Fibroblast of lung (primary cell): ENCODE results near the gene EPSTI1.

Source experiments
- EZH2 ChIP-seq: IDR thresholded peaks from 2 replicates; pipeline ENCODE4 v1.5.1; 2012; ENCODE audit warnings: low read length, control low read depth, mild to moderate bottlenecking; ENCODE audit errors: missing control alignments
- TF ChIP-seq, protein P1 (sequence below), 2 donors: IDR thresholded peaks in 1 of 2; conservative IDR thresholded peaks in 1 of 2; 1 replicate in 1 of 2; 2 replicates in 1 of 2; pipeline ENCODE4 v1.5.1; 2011 to 2012; ENCODE audit warnings: low read length in 2 of 2, control low read depth in 1 of 2, inconsistent platforms in 1 of 2, low read depth in 1 of 2, mild to moderate bottlenecking in 1 of 2

- TF ChIP-seq, protein P1, sequence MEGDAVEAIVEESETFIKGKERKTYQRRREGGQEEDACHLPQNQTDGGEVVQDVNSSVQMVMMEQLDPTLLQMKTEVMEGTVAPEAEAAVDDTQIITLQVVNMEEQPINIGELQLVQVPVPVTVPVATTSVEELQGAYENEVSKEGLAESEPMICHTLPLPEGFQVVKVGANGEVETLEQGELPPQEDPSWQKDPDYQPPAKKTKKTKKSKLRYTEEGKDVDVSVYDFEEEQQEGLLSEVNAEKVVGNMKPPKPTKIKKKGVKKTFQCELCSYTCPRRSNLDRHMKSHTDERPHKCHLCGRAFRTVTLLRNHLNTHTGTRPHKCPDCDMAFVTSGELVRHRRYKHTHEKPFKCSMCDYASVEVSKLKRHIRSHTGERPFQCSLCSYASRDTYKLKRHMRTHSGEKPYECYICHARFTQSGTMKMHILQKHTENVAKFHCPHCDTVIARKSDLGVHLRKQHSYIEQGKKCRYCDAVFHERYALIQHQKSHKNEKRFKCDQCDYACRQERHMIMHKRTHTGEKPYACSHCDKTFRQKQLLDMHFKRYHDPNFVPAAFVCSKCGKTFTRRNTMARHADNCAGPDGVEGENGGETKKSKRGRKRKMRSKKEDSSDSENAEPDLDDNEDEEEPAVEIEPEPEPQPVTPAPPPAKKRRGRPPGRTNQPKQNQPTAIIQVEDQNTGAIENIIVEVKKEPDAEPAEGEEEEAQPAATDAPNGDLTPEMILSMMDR (conservative IDR thresholded peaks at IDR 0.05 in 1 of 2, IDR thresholded peaks at IDR 0.05 in 1 of 2; ENCODE audit: low read depth in 1 of 2, low read length in 2 of 2): no peak
- TF ChIP-seq EZH2: no peak
Measured at GRCh38 chr13:42997381-42997780, 5.3 kb upstream of the EPSTI1 start.
